ENCODE data around the gene MPEG1. TPM values are rescaled to one million over a fixed set of nuclear protein-coding genes. Genes with fewer than 3 reads are reported as not detected.

Gene MPEG1
- total and polyA plus RNA-seq, 4 donors = 4.5 to 15.8 (median 10.2) TPM

GRCh38 chr11:59183771-59184170, 29.0 kb downstream of the MPEG1 start:
- H3K9me3 ChIP-seq (ENCODE audit: control insufficient read depth, insufficient read depth, low read length) = no peaks in the 10 kb centered on the region
- H3K36me3 ChIP-seq (ENCODE audit: control insufficient read depth, insufficient read depth, low read length) = peaks cover 37% of the 10 kb centered on the region
- 57% methylated on average over 1 of the region's 1 CpG for whole genome bisulfite sequencing (ENCODE audit: insufficient coverage)
- peak in 2 of 6 donors; percentile 31 to 60 for DNase-seq (ENCODE audit: low read depth in 4 of 6, low spot score in 6 of 6)
- H3K4me1 ChIP-seq (ENCODE audit: control insufficient read depth, insufficient read depth, low read length) = peaks cover 62% of the 10 kb centered on the region
- H3K4me3 ChIP-seq (ENCODE audit: low read depth, low read length) = no peak overlapping the region
- peak overlapping the region; percentile 87 for H3K27ac ChIP-seq (ENCODE audit: low read depth, low read length)
- no peaks in the 10 kb centered on the region for H3K27me3 ChIP-seq (ENCODE audit: control insufficient read depth, insufficient read depth, low read length)

DNA sequence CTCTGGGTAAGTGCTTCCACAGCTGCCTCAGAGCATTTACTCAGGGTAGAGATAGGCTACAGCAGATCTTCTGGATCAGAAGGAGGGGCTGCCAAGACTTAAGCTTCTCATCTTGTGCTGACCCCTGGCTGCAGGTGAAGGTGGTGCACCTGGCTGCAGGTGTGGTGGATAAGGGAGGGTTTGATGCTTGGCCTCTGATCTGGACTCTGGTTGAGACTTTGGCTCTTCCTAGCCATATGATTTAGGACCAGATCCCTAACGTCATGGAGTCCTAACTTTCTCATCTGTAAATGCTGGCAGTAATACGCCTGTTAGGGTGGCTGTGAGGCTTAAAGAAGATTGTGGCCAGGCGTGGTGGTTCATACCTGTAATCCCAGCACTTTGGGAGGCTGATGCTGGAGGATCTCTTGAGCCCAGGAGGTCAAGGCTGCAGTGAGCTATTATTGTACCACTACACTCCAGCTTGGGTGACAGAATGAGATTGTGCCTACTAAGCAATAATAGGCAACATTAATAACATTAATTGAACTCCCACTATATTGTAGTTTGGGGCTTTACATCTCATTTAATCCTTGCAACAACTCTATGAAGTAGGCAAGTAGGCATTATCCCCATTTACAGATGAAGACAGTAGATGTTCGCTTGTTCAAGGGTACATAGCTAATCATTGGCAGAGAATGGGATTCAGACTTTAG, 30.1 kb downstream of the MPEG1 start:
- 93% methylated on average over 3 of the region's 4 CpGs for WGBS (ENCODE audit: insufficient coverage)
- Histone ChIP-seq H3K9me3 (ENCODE audit: control insufficient read depth, insufficient read depth, low read length) (no peaks in the 10 kb centered on the region), H3K36me3 (ENCODE audit: control insufficient read depth, insufficient read depth, low read length) (peaks cover 35% of the 10 kb centered on the region), H3K27me3 (ENCODE audit: control insufficient read depth, insufficient read depth, low read length) (no peaks in the 10 kb centered on the region), H3K27ac (ENCODE audit: low read depth, low read length) (peak overlapping the region; percentile 87), H3K4me1 (ENCODE audit: control insufficient read depth, insufficient read depth, low read length) (peaks cover 64% of the 10 kb centered on the region), H3K4me3 (ENCODE audit: low read depth, low read length) (no peak overlapping the region)
- no peak for DNase-seq (ENCODE audit: low read depth in 4 of 6, low spot score in 6 of 6)

- H3K27ac ChIP-seq (ENCODE audit: low read depth, low read length) = no peak overlapping the region
- H3K4me3 ChIP-seq (ENCODE audit: low read depth, low read length) = no peak overlapping the region
- peaks cover 30% of the 10 kb centered on the region for H3K36me3 ChIP-seq (ENCODE audit: control insufficient read depth, insufficient read depth, low read length)
- H3K27me3 ChIP-seq (ENCODE audit: control insufficient read depth, insufficient read depth, low read length) = no peaks in the 10 kb centered on the region
- H3K9me3 ChIP-seq (ENCODE audit: control insufficient read depth, insufficient read depth, low read length) = no peaks in the 10 kb centered on the region
- no peak for DNase-seq (ENCODE audit: low read depth in 4 of 6, low spot score in 6 of 6)
- WGBS (ENCODE audit: insufficient coverage) = 84% methylated on average over 23 of the region's 33 CpGs
- H3K4me1 ChIP-seq (ENCODE audit: control insufficient read depth, insufficient read depth, low read length) = peaks cover 59% of the 10 kb centered on the region
Observed at GRCh38 chr11:59181746-59182456, 30.8 kb downstream of the MPEG1 start.

DNA sequence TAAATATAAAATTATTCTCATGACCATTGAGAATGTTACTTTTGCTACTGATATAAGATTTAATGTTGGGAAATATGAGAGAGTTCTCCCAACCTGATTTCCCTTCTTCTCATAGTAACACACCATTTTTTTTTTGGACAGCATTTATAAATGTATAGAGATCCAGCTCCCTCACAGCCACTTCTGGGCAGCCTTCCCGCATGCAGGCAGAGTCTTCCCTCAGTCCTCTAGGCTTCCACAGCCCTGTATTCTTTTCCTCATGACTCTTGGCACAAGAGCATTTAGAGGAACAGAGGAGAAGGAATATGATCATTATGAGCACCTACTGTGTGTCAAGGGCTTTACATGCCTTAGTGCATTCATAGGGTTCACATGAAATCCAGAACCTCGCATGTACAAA, 31.8 kb downstream of the MPEG1 start:
- Histone ChIP-seq H3K4me3 (ENCODE audit: low read depth, low read length) (no peak overlapping the region), H3K27me3 (ENCODE audit: control insufficient read depth, insufficient read depth, low read length) (no peaks in the 10 kb centered on the region), H3K36me3 (ENCODE audit: control insufficient read depth, insufficient read depth, low read length) (peaks cover 30% of the 10 kb centered on the region), H3K9me3 (ENCODE audit: control insufficient read depth, insufficient read depth, low read length) (no peaks in the 10 kb centered on the region), H3K4me1 (ENCODE audit: control insufficient read depth, insufficient read depth, low read length) (peaks cover 53% of the 10 kb centered on the region), H3K27ac (ENCODE audit: low read depth, low read length) (peak overlapping the region; percentile 47)
- no CpG with 5 or more reads among the region's 2 CpGs for whole genome bisulfite sequencing (ENCODE audit: insufficient coverage)
- DNase-seq (ENCODE audit: low read depth in 4 of 6, low spot score in 6 of 6) = peak in 1 of 6 donors; percentile 29

DNA sequence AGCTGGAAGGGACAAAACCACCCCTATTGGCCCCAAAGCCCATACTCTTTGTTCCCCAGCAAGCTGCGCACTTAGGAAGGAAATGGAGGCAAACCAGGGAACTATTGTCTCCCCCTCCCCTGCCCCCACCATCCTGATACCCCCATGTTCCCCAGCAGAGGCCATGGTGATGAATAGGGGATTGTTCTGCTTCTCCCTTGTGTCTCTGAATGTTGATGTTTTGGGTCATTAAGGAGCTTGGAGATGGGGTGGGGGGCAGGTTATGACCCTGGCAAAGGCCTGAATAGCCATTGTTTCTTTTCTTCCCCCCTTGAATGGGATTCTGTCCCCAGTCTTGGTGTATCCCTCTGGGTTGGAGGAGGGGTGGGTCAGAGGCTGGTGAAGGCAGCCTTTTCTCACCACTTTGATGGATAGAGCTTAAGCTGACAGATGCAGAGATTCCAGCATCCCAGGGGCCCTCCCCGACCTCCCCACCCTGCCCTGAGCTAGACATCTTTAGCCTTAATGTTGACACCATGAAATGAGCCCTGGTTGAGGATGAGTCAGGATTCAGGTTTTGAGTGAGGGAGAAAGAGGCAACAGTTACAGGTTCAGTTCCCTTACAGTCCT, 32.5 kb downstream of the MPEG1 start:
- no peaks in the 10 kb centered on the region for H3K9me3 ChIP-seq (ENCODE audit: control insufficient read depth, insufficient read depth, low read length)
- peak in 2 of 6 donors; percentile 47 to 50 for DNase-seq (ENCODE audit: low read depth in 4 of 6, low spot score in 6 of 6)
- H3K4me3 ChIP-seq (ENCODE audit: low read depth, low read length) = no peak overlapping the region
- peaks cover 30% of the 10 kb centered on the region for H3K36me3 ChIP-seq (ENCODE audit: control insufficient read depth, insufficient read depth, low read length)
- no peaks in the 10 kb centered on the region for H3K27me3 ChIP-seq (ENCODE audit: control insufficient read depth, insufficient read depth, low read length)
- no CpG with 5 or more reads among the region's 2 CpGs for WGBS (ENCODE audit: insufficient coverage)
- H3K27ac ChIP-seq (ENCODE audit: low read depth, low read length) = peak overlapping the region; percentile 47
- H3K4me1 ChIP-seq (ENCODE audit: control insufficient read depth, insufficient read depth, low read length) = peaks cover 52% of the 10 kb centered on the region

- 83% methylated on average over 1 of the region's 2 CpGs for WGBS (ENCODE audit: insufficient coverage)
- Histone ChIP-seq H3K27ac (ENCODE audit: low read depth, low read length) (no peak overlapping the region), H3K9me3 (ENCODE audit: control insufficient read depth, insufficient read depth, low read length) (no peaks in the 10 kb centered on the region), H3K36me3 (ENCODE audit: control insufficient read depth, insufficient read depth, low read length) (peaks cover 25% of the 10 kb centered on the region), H3K4me3 (ENCODE audit: low read depth, low read length) (no peak overlapping the region), H3K27me3 (ENCODE audit: control insufficient read depth, insufficient read depth, low read length) (no peaks in the 10 kb centered on the region), H3K4me1 (ENCODE audit: control insufficient read depth, insufficient read depth, low read length) (peaks cover 53% of the 10 kb centered on the region)
- DNase-seq (ENCODE audit: low read depth in 4 of 6, low spot score in 6 of 6) = no peak
Observed at GRCh38 chr11:59179121-59179520, 33.6 kb downstream of the MPEG1 start.

DNA sequence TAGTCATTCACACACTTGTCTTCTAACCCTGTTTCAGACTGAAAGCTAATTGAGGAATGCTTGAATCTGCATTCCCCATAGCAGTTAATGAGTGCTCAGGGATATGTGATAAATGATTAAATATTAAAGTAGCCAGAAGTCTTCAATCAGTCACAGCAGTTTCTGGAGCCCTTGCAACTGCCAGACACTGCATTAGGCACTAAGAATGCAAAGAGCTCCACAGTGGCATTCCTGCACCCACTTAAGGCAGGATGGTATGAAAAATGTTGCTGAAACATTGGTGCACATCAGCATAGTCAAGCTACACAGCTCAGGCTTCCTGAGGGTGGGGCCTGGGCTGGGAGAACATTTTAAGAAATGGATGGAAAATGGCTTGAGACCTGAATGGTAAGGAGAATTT, 34.3 kb downstream of the MPEG1 start:
- H3K36me3 ChIP-seq (ENCODE audit: control insufficient read depth, insufficient read depth, low read length) = peaks cover 20% of the 10 kb centered on the region
- H3K4me1 ChIP-seq (ENCODE audit: control insufficient read depth, insufficient read depth, low read length) = peaks cover 53% of the 10 kb centered on the region
- no peaks in the 10 kb centered on the region for H3K9me3 ChIP-seq (ENCODE audit: control insufficient read depth, insufficient read depth, low read length)
- DNase-seq (ENCODE audit: low read depth in 4 of 6, low spot score in 6 of 6) = peak in 1 of 6 donors; percentile 50
- no peaks in the 10 kb centered on the region for H3K27me3 ChIP-seq (ENCODE audit: control insufficient read depth, insufficient read depth, low read length)
- H3K4me3 ChIP-seq (ENCODE audit: low read depth, low read length) = no peak overlapping the region
- H3K27ac ChIP-seq (ENCODE audit: low read depth, low read length) = peak overlapping the region; percentile 27

- no peak overlapping the region for H3K4me3 ChIP-seq (ENCODE audit: low read depth, low read length)
- H3K36me3 ChIP-seq (ENCODE audit: control insufficient read depth, insufficient read depth, low read length) = peaks cover 4% of the 10 kb centered on the region
- DNase-seq (ENCODE audit: low read depth in 4 of 6, low spot score in 6 of 6) = no peak
- H3K27ac ChIP-seq (ENCODE audit: low read depth, low read length) = peak overlapping the region; percentile 81
- no peaks in the 10 kb centered on the region for H3K9me3 ChIP-seq (ENCODE audit: control insufficient read depth, insufficient read depth, low read length)
- 74% methylated on average over 5 of the region's 7 CpGs for WGBS (ENCODE audit: insufficient coverage)
- H3K27me3 ChIP-seq (ENCODE audit: control insufficient read depth, insufficient read depth, low read length) = no peaks in the 10 kb centered on the region
- peaks cover 40% of the 10 kb centered on the region for H3K4me1 ChIP-seq (ENCODE audit: control insufficient read depth, insufficient read depth, low read length)
Observed at GRCh38 chr11:59176330-59176729, 36.4 kb downstream of the MPEG1 start.

- H3K27ac ChIP-seq (ENCODE audit: low read depth, low read length) = peak overlapping the region; percentile 81
- peak in 2 of 6 donors; percentile 81 to 89 for DNase-seq (ENCODE audit: low read depth in 4 of 6, low spot score in 6 of 6)
- peaks cover 36% of the 10 kb centered on the region for H3K4me1 ChIP-seq (ENCODE audit: control insufficient read depth, insufficient read depth, low read length)
- WGBS (ENCODE audit: insufficient coverage) = 28% methylated on average over 4 of the region's 4 CpGs
- H3K27me3 ChIP-seq (ENCODE audit: control insufficient read depth, insufficient read depth, low read length) = no peaks in the 10 kb centered on the region
- H3K4me3 ChIP-seq (ENCODE audit: low read depth, low read length) = peak overlapping the region; percentile 81
- H3K9me3 ChIP-seq (ENCODE audit: control insufficient read depth, insufficient read depth, low read length) = no peaks in the 10 kb centered on the region
- H3K36me3 ChIP-seq (ENCODE audit: control insufficient read depth, insufficient read depth, low read length) = peaks cover 3% of the 10 kb centered on the region
Observed at GRCh38 chr11:59175091-59175501, 37.6 kb downstream of the MPEG1 start.

All from spinal cord (tissue), 10 donors.